Measurements from ENCODE around the gene EPB41L5.

EPB41L5 gene

DNA sequence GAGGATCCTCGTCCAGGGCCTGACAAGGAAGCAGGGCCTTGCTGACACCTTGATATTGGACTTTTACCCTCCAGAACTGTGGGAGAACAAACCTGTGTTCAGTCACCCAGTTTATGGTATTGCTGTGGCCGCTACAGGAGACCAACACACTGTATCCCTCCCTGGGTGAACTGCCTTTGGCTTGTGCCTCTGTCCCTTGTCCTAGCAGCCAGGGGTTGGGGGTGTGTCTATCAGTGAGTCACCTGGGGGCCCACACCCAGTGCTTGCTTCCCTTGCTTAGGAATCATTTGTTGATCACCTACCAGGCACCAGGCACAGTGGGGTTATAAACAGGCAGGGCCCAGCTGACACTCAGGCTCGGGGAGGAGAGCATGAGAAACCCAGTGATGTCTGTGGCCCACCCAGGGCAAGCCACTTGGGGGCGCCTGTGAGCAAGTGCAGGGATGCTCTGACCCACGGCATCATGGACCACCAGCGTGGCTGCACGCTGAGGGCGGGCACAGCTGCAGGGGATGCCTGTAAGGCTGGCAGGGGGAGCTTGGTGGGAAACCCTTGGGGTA, 193.2 kb downstream of the EPB41L5 start:
- DNase-seq, result no peak

- no peak for DNase-seq
These were observed 195.8 kb downstream of the EPB41L5 start for GRCh38 chr2:120208381-120209353.

- no peak for DNase-seq
These were observed 196.8 kb downstream of the EPB41L5 start for GRCh38 chr2:120209427-120210269.

- no peak for DNase-seq
These were observed 197.4 kb downstream of the EPB41L5 start for GRCh38 chr2:120210270-120210693.

- no peak for DNase-seq
These were observed 205.3 kb downstream of the EPB41L5 start for GRCh38 chr2:120218181-120218580.

GRCh38 chr2:120219291-120219690, 206.4 kb downstream of the EPB41L5 start:
- no peak for DNase-seq

GRCh38 chr2:120219766-120220165, 206.9 kb downstream of the EPB41L5 start:
- no peak for DNase-seq

DNA sequence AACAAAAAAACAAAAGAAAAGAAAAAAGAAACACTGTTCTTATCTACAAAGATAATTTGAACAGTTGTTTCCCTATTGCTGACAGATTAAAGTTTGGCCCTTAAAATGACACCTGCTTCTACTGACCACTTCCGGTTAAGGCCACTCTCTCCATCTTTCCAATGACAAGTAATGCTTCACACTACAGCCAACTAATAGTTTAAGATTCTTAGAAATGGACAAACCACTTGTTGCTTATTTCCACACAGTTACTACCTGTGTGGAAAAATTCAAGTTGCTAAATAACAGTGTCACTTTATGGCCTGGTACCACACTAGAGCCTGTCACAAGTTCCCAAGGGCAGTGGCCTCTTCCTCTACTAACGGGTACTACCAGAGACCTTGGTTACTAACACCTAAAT, 207.9 kb downstream of the EPB41L5 start:
- DNase-seq, result no peak

GRCh38 chr2:120221616-120222015, 208.7 kb downstream of the EPB41L5 start:
- DNase-seq, result no peak

DNA sequence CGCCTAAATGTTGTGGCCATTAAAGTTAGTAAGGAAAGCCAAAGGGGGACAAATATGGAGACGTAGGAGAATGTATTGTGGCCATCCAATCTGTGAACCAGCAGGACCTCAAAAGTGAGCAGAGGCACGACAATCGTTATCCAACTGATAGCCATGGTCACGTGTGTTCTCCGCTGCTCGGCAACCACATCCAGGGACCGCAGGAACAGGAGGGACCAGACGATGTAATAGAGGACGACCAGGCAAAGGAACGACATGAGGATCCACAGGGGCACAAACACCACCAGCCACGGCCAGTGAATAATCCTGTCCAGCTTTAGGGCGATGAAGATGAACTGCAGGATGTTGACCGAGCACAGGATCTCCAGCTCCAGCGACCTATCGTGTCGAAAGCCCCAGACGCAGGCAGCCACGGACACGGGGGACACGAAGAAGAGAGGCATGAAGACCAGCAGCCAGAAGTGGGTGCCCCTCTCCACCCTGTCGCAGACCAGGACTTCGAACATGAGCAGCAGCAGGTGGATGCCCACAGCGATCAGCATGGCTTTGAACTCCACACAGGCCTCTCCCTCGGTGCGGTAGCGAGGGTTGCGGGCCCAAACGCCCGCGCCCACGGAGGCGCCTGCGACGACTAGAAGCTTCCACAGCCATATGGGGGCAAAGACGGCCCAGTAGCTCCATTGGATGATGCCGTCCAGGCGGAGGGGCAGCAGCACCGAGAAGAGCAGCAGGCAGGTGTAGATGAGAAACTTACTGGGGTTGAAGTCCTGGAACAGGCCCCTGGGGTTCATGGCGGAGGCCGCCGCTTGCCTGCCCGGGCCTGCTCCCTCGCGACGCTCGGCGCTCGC, 209.5 kb downstream of the EPB41L5 start:
- no peak for DNase-seq

GRCh38 chr2:120223034-120223912, 210.4 kb downstream of the EPB41L5 start, which contains the start of gene TMEM185B:
Gene TMEM185B (minus strand): TSS chr2:120223400. CDS start chr2:120222976, 424 bp downstream.
- DNase-seq, result peak; percentile 64

DNA sequence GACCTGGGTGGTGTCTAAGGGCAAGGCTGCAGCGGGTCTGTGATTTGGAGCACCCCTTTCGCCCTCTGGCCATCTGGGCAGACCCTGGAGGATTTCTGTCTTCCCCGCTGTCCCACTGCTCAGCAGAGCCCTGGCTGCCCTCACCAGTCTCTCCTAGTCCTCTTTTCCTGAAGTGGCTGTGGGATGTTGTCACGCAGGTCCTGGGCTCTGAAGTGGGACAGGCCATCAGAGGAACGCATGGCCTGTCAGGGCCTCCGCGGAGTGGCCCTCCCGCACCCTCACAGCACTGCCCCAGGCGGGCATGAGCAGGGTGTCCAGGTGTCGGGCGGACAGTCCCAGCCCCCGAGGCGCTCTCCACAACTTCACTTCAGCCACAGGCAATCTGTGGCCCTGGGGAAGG, 211.4 kb downstream of the EPB41L5 start:
- no peak for DNase-seq

- no peak for DNase-seq
These were observed 212.1 kb downstream of the EPB41L5 start for GRCh38 chr2:120224735-120225548.

DNA sequence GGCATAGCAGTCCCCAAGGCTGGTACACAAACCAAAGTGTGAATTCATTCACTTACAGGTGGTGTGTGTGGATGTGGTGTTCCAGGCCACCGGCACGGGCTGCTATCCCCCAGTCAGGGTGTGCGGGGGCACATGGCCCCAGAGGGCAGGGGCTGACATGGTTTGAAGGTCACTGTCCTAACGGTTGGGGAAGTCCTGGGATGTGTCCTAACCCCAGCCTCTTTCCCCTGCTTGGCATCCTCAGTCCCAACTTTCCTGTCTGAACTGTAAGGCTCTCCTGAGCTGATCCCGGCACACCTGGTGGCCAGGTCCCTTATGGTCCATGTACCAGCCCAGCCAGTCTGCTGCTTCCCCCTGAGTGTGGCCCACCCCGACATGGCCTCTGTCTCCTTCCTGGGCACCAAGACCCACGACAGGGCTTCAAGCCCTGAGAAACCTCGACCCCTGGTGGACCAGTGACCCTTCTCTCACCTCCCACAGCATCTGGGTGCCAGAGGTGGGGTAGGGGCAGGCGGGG, 212.7 kb downstream of the EPB41L5 start:
- no peak for DNase-seq

DNA sequence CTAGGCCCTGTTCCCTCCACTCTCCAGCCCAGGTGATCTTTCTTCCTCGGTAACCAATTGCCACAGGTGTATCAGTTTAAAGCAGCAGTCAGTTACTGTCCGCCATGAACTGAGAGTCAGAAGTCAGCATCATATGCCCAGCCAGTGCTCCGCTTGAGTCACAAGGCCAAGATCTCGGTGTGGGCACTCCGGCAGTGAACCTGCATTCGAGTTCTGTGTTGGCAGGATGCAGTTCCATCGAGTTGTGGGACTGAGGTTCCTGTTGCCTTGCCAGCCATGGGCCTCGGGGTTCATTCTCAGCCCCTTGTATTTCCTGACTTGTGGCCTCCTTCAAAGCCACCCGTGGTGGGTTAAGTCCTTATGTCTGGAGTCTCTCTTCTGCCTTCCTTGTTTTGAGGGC, 213.4 kb downstream of the EPB41L5 start:
- no peak for DNase-seq

- DNase-seq, result no peak
These were observed 214.5 kb downstream of the EPB41L5 start for GRCh38 chr2:120227111-120227991.

DNA sequence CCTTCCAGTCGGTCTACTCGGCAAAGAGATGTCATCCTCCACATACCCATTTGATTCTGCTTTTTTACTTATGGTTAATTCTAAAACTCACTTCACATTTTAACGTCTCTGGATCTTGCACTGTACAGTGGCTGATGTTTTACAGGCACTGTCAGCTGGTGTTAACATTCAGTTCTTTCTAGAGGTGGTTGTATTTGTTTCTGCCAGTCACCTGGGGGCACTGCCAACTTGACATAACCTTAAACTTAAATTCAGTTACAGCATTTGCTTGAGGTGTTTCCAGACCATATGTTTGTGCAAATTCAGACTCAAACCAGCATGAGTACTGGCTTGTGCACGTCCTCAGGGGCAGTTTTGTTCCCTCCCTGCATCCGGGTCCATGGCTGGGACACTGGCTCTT, 215.6 kb downstream of the EPB41L5 start:
- DNase-seq, result peak; percentile 28

All from NCI-H1694 treated with DMSO at 0.1 percent for 48 hours (cell line).